NCI-H774 (cell line): Measurements from ENCODE around the gene CLSTN1.
A peak's percentile ranks its signal among the peaks of the same experiment; 100 is the strongest.

Experiments used
- DNase-seq: peaks from one replicate; lab custom pipeline; 2025; lab: John Stamatoyannopoulos, UW

CLSTN1 gene

GRCh38 chr1:9711466-9712020, 112.2 kb downstream of the CLSTN1 start:
- DNase-seq, result no peak

- DNase-seq, result no peak
These were observed 113.7 kb downstream of the CLSTN1 start for GRCh38 chr1:9710037-9710436.

GRCh38 chr1:9706178-9706577, 117.6 kb downstream of the CLSTN1 start:
- DNase-seq, result no peak

DNA sequence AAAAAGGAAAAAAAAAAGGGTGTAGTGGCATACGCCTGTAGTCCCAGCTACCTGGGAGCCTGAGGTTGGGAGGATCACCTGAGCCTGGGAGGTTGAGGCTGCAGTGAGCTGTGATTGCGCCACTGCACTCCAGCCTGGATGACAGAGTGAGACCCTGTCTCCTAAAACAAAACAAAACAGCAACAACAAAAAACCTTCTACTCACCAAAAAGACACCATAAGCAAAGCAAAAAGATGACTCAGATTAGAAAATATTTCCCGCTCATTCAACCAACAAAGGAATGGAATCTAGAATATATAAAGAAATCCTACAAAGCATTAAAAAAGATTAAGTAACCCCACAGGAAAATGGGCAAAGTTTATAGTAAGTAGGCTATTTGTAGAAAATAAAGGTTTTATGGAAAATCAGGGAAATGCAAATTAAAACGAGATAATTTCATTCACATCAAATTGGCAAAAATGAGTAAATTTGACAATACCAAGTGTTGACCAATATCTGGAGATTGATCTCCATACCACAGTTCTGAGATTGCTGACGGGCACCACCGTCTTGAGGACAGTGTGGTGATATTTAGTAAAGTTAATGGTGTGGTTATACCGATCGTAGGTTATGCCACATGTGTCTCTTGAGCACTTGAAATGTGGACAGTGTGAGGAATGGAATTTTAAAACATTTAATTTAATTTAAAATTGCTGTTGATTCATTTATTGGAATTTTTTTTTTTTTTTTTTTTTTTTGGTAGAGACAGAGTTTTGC, 118.2 kb downstream of the CLSTN1 start:
- no peak for DNase-seq

- DNase-seq, result no peak
These were observed 120.1 kb downstream of the CLSTN1 start for GRCh38 chr1:9703681-9704080.

GRCh38 chr1:9703165-9703509, 120.6 kb downstream of the CLSTN1 start:
- no peak for DNase-seq

DNA sequence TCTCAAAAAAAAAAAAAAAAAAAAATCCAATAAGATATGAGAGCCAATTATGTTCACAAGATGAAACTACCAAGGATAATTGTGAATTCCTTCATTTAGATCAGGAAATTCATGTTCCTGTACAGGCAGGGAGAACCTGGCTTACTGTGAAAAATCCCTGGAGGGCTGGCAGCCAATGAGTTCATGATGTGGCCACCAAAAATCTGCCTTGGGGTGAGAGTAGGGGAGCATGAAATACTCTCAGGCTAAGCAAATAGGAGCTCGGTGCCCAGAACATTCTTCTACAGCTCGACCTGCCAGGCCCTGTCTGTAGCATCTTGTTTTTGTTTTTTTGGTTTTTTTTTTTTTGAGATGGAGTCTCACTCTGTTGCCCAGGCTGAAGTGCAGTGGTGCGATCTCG, 122.1 kb downstream of the CLSTN1 start:
- DNase-seq, result no peak

DNA sequence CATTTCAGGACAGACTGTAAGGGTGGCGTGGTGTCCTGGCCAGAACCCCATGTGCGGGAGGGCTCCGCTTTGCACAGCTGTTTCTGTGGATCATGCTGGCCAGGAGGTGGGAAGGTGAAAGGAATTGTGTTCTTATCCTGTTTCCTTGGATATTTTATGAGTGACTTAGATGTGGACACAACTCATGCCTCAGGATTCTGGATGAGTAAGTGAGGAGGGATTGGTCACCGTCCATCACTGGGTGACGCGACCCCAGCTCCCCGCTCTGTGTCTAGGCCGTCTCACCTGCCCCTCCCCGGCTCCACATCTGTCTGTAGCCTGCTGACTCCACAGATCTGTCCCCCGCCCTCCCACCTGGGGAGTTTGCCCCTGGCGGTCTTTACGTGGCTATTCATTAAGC, 123.4 kb downstream of the CLSTN1 start:
- no peak for DNase-seq

DNA sequence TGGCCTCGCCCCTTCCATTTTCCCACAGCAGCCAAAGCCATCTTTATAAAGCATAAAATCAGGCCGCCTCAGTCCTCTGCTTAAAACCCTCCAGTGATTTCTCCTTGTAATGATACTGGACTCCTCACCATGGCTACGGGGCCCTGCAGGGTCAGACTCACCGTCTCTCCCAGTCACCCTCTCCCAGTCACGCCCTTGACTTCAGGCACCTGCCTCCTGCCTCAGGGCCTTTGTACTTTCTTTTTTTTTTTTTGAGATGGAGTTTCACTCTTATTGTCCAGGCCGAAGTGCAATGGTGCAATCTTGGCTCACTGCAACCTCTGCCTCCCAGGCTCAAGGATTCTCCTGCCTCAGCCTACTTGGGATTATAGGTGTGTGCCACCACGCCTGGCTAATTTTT, 124.4 kb downstream of the CLSTN1 start:
- no peak for DNase-seq

DNA sequence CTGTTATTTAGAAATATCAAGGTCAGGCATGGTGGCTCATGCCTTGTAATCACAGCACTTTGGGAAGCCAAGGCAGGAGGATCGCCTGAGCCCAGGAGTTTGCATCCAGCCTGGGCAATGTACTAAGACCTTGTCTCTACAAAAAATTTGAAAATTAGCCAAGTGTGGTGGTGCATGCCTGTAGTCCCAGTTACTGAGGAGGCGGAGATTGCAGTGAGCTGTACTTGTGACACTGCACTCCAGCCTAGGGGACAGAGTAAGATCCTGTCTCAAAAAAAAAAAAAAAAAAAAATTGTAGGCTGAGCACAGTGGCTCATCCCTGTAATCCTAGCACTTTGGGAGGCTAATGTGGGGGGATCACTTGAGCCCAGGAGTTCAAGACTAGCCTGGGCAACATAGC, 127.0 kb downstream of the CLSTN1 start:
- DNase-seq, result no peak

- DNase-seq, result no peak
These were observed 132.1 kb downstream of the CLSTN1 start for GRCh38 chr1:9691691-9692090.

DNA sequence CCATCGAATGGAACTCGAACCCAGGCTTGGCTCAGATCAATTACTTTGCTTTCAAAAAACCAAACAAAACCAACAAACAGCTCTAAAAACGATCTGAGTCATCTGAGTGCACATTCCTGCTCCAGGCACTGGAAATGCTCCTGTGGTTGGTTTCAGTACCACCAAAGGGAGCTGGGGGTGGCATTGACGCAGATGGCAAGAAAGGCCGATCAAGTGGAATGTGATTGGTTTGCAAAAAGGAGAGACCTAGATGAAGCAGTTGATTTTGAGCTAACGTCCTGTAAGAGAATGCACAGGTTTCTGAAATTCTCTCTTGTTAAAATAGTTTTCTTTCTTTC, 132.7 kb downstream of the CLSTN1 start:
- no peak for DNase-seq

DNA sequence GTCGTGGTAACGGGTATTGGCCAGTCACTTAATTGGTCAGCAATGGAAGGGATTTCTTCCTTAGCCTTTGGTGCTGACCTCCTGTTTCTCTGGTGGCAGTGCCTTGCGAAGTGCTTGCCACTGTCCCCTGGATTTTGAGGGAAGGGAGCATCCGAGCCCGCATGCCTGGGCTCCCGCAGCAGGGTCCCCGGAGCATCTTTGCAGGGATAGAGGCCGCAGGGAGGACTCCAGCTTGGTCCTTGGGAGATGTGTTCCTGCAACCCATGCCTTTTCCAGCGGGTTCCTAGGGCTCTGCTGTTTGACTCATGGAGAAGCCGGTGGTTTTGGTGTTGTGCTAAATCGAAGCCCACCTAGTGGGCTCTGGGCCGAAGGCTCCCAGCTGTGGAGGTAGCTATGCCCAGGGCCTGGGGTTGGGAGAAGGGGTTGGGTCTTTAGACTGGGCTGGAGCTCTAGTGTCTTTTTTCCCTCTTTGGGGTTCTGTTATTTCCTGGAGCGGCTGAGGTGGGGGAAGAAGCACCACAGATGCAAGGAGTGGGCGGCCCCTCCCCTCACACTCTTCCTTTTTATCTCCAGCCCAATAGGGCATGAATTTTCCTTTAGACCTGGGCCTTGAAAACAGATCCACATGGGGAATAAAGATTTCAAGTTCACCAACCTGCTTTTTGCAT, 133.2 kb downstream of the CLSTN1 start:
- no peak for DNase-seq

- no peak for DNase-seq
These were observed 133.8 kb downstream of the CLSTN1 start for GRCh38 chr1:9689971-9690381.

DNA sequence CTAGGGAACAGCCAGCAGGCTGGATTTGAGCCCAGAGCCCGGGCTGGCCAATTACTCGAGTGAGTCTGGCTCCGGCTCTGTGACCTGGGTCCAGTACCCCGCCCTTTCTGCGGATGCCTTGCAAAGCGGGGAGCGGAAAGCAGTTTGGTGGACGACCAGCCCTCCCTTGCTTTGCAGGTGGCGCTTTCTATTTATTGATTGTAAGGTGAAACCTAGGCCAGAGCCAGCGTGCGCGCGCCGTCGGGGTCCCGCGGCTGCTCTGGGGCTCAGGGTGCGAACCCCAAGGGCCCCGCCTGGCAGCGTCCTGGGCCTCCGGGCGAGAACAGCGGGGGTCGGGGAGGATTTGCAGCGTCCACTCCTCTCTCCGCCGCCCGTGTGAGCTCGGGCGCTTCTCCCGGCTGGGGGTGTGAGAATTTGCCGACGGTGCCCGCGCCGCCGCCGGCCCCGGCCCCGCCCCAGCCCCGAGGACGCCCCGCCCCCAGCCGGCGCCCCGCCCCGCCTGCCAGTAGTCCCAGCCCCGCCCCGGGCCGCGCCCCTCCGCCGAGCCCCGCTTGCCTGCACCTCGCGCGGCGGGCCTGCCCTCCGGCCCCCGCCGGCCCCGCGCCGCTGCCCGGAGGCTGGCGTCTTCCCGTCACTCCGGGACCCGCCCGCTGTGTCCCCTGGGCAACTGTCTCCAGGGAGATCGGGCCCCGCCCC, 134.6 kb downstream of the CLSTN1 start:
- DNase-seq, result no peak

GRCh38 chr1:9688599-9688998, 135.2 kb downstream of the CLSTN1 start:
- no peak for DNase-seq

DNA sequence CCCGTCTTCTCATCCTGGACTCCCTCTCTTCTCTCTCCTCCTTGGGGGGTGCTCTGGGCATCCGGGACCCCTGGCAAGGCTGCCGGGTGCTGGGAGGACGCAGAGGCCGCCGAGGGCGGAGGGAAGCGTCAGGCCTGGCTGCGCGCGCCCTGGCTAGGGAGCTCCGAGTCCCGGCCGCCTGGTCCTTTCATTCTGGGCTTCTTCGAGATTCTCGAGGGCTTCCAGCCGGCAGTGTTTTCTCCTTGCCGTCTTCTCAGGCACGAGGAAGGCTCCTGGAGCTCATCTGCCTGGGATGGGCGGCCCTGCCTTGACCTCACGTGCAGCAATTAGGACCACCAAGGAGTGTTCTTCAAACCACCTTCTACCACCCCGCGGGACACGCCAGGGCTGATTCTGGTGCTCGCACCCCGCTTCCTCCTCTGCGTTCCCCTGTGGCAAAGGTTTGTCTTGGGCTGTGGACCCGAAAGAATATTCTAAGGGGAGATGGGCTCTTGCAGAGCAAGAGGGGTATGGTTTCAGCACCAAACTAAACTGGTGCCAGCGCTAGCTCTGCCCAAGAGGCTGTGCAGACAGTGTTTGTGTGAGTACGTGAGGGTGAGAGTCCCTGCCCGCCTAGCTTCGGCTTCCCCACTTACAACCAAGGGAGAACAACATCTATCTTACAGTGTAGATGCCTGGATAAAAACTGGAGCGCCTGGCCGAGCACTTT, 135.7 kb downstream of the CLSTN1 start:
- no peak for DNase-seq

- DNase-seq, result peak; percentile 8
These were observed 136.5 kb downstream of the CLSTN1 start for GRCh38 chr1:9687120-9687873.

DNA sequence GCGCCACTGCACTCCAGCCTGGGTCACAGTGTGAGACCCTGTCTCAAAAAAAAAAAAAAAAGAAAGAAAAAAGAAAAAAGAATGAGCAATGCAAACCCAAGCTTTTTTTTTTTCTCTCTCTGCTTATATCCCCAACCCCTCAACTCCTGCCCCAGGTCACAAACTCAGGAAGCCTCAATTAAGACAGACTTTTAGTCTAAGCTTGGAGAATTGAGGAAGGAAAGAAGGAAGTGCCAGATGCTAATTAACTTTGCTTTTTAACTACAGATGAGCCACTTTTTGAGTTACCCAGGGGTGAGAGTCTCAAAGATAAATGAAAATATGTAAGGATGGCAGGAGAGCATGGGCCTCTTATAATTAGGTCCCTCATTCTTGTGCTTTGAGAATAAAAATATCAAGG, 139.0 kb downstream of the CLSTN1 start:
- no peak for DNase-seq

DNA sequence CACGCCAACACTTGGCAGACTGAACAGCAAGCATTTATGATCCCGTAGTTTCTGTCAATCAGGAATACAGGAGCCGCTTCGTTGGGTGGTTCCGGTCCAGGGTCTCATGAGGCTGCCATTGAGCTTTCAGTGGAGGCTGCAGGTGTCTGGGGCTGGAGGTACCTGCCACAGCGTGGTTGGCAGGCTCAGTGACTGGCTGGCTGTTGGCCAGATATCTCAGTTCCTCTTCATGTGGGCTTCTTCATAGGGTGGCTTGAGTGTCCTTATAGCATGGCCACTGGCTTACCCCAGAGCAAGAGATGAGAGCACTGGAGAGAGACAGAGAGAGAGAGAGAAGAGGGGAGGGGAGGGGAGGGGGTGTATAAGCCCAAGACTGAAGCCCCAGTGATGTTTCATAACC, 142.9 kb downstream of the CLSTN1 start:
- DNase-seq, result no peak

GRCh38 chr1:9680091-9680490, 143.7 kb downstream of the CLSTN1 start:
- DNase-seq, result no peak
